ENCODE data around the gene ADGRL3. TPM values are rescaled to one million over a fixed set of nuclear protein-coding genes. Genes with fewer than 3 reads are reported as not detected.

Gene ADGRL3
- total and polyA plus RNA-seq, 4 donors: 0.07 to 1.7 (median 0.82) TPM

DNA sequence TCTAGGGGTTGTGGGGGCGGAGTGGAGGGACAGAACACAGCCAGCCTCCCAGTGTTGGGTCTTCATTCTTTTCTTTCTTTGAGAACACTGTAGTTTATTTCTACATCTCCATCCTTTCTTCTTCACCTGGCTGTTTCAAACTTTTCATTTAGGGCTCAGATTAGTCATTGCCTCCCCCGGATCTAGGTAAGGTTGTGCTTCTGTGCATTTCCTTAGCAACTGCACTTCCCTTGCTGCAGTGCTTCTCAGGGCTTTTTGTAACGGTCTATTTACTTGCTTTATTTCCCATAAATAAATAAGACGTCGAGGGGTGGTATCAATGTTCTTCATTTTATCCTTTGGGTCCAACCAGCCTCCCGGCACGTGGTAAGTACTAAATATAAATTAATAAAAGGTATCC lies 31.3 kb downstream of the ADGRL3 start:
- TF ChIP-seq YY1 (IDR thresholded peaks at IDR 0.05) (no peak), HNF4A (conservative IDR thresholded peaks at IDR 0.05) (no peak), FOXA1 (IDR thresholded peaks at IDR 0.05) (no peak), SP1 (IDR thresholded peaks at IDR 0.05) (no peak), FOXA2 (IDR thresholded peaks at IDR 0.05) (no peak), EGR1 (IDR thresholded peaks at IDR 0.05; ENCODE audit: low read depth in 2 of 2) (no peak), REST (IDR thresholded peaks at IDR 0.05) (no peak), RXRA (IDR thresholded peaks at IDR 0.05) (no peak), RAD21 (IDR thresholded peaks at IDR 0.05) (no peak)
- TF ChIP-seq, protein P1, sequence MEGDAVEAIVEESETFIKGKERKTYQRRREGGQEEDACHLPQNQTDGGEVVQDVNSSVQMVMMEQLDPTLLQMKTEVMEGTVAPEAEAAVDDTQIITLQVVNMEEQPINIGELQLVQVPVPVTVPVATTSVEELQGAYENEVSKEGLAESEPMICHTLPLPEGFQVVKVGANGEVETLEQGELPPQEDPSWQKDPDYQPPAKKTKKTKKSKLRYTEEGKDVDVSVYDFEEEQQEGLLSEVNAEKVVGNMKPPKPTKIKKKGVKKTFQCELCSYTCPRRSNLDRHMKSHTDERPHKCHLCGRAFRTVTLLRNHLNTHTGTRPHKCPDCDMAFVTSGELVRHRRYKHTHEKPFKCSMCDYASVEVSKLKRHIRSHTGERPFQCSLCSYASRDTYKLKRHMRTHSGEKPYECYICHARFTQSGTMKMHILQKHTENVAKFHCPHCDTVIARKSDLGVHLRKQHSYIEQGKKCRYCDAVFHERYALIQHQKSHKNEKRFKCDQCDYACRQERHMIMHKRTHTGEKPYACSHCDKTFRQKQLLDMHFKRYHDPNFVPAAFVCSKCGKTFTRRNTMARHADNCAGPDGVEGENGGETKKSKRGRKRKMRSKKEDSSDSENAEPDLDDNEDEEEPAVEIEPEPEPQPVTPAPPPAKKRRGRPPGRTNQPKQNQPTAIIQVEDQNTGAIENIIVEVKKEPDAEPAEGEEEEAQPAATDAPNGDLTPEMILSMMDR (IDR thresholded peaks at IDR 0.05; ENCODE audit: low read depth, low read length, missing input control): no peak
- TF ChIP-seq, protein P2, sequence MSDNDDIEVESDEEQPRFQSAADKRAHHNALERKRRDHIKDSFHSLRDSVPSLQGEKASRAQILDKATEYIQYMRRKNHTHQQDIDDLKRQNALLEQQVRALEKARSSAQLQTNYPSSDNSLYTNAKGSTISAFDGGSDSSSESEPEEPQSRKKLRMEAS (IDR thresholded peaks at IDR 0.05): no peak
- no peaks in the 10 kb centered on the region for H3K9me3 ChIP-seq (ENCODE audit: control insufficient read depth in 4 of 4, low read length in 3 of 4)
- H3K4me1 ChIP-seq (ENCODE audit: control insufficient read depth in 4 of 4, insufficient read depth in 4 of 4, low read length in 3 of 4): no peaks in the 10 kb centered on the region
- H3K27ac ChIP-seq (ENCODE audit: low read depth in 1 of 2, low read length in 2 of 2): no peak overlapping the region
- H3K4me3 ChIP-seq (ENCODE audit: low read depth in 1 of 3, low read length in 3 of 3): no peak overlapping the region
- no peaks in the 10 kb centered on the region for H3K27me3 ChIP-seq (ENCODE audit: control insufficient read depth in 4 of 4, insufficient read depth in 4 of 4, low read length in 3 of 4)
- 84% methylated on average over 7 of the region's 7 CpGs for WGBS
- no peak for DNase-seq (ENCODE audit: low spot score)
- H3K36me3 ChIP-seq (ENCODE audit: control insufficient read depth in 4 of 4, insufficient read depth in 3 of 4, low read depth in 1 of 4, low read length in 3 of 4): no peaks in the 10 kb centered on the region
- H3K9ac ChIP-seq (ENCODE audit: low read depth in 1 of 2, low read length in 2 of 2): no peak overlapping the region

- no peak for TF ChIP-seq FOXA1 (IDR thresholded peaks at IDR 0.05)
- TF ChIP-seq HNF4A (conservative IDR thresholded peaks at IDR 0.05): no peak
- TF ChIP-seq GABPA (IDR thresholded peaks at IDR 0.05 in 1 of 2, conservative IDR thresholded peaks at IDR 0.05 in 1 of 2): no peak
- no peak for TF ChIP-seq EGR1 (IDR thresholded peaks at IDR 0.05; ENCODE audit: low read depth in 2 of 2)
- no peak for TF ChIP-seq NR2F2 (IDR thresholded peaks at IDR 0.05)
- no peak for TF ChIP-seq RAD21 (IDR thresholded peaks at IDR 0.05)
- no peak for TF ChIP-seq TAF1 (conservative IDR thresholded peaks at IDR 0.05)
- TF ChIP-seq, protein P1 (IDR thresholded peaks at IDR 0.05; ENCODE audit: low read depth, low read length, missing input control): no peak
- no peak for TF ChIP-seq REST (IDR thresholded peaks at IDR 0.05)
- TF ChIP-seq RXRA (IDR thresholded peaks at IDR 0.05): no peak
- no peak for TF ChIP-seq ATF3 (IDR thresholded peaks at IDR 0.05)
- TF ChIP-seq JUND (IDR thresholded peaks at IDR 0.05): no peak
- TF ChIP-seq, protein P2 (IDR thresholded peaks at IDR 0.05): no peak
- no peak for TF ChIP-seq HNF4G (IDR thresholded peaks at IDR 0.05)
- no peak for TF ChIP-seq FOXA2 (IDR thresholded peaks at IDR 0.05)
Measured at GRCh38 chr4:61239250-61239649, 39.1 kb downstream of the ADGRL3 start.

More at GRCh38 chr4:61239250-61239649, 39.1 kb downstream of the ADGRL3 start:
- Histone ChIP-seq H3K4me3 (ENCODE audit: low read depth in 1 of 3, low read length in 3 of 3) (no peak overlapping the region), H3K27ac (ENCODE audit: low read depth in 1 of 2, low read length in 2 of 2) (no peak overlapping the region), H3K9me3 (ENCODE audit: control insufficient read depth in 4 of 4, low read length in 3 of 4) (no peaks in the 10 kb centered on the region), H3K9ac (ENCODE audit: low read depth in 1 of 2, low read length in 2 of 2) (no peak overlapping the region), H3K4me1 (ENCODE audit: control insufficient read depth in 4 of 4, insufficient read depth in 4 of 4, low read length in 3 of 4) (no peaks in the 10 kb centered on the region), H3K27me3 (ENCODE audit: control insufficient read depth in 4 of 4, insufficient read depth in 4 of 4, low read length in 3 of 4) (no peaks in the 10 kb centered on the region), H3K36me3 (ENCODE audit: control insufficient read depth in 4 of 4, insufficient read depth in 3 of 4, low read depth in 1 of 4, low read length in 3 of 4) (no peaks in the 10 kb centered on the region)
- 46% methylated on average over 1 of the region's 1 CpG for WGBS
- DNase-seq (ENCODE audit: low spot score): no peak

All from liver (tissue), 9 donors.